GM21515 (cell line): ENCODE data around the gene CD22.
A peak's percentile ranks its signal among the peaks of the same experiment; 100 is the strongest.

ENCODE experiments used
- ATAC-seq: cut with Tn5 transposase; IDR thresholded peaks from one replicate; pipeline ENCODE4 v1.9.1; 2021; ENCODE audit not compliant: unreplicated experiment

CD22 gene

DNA sequence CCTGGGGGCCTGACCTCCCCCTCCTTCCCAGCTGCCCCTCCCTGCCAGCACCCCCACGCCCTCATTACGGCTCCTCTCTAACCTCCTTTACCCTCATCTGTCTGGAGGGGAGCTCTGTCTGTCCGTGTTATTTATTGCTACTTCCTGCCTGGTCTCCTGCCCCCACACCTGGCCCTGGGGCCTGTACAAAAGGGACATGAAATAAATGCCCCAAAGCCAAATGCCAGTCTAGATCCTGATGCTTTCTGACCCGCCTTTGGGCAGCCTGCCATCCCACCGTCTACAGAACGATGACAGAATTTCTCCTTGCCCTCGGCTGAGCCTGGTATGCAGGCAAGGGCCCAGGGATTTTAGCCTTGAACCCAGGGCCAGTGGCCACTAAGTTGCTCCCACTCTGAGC, 15.4 kb upstream of the CD22 start:
- ATAC-seq: no peak

DNA sequence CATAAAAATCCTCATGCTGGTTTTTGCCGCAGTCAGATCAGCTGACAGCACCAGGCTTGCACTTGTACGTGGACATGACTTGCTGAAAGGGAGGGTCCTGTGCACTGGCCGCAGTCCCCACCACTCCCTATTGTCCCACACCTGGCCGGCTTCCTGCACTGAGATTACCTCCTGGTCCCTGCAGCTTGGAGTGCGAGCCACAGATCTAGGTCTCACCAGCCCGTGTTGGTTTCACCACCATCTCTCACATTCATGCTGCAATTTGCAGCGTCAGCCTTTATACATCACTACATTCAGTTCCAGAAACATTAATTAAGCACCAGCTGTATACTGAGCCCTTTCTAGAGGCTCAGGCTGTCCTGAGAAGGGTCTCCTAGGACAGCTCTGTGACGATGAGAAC, 15.0 kb upstream of the CD22 start:
- no peak for ATAC-seq

GRCh38 chr19:35314858-35315470, 14.0 kb upstream of the CD22 start:
- no peak for ATAC-seq

DNA sequence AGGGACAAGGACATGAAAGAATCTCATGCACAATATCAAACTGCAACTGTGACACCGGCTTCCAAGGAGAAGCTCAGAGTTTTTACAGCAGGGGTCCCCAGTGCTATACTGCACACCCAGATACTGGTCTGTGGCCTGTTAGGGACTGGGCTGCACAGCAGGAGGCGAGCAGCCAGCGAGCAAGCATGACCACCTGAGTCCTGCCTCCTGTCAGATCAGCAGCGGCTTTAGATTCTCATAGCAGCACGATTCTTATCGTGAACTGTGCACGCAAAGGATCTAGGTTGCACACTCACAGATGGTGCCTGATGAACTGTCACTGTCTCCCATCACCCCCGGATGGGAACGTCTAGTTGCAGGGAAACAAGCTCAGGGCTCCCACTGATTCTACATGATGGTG, 13.1 kb upstream of the CD22 start:
- no peak for ATAC-seq

- ATAC-seq: no peak
These were observed 12.4 kb upstream of the CD22 start for GRCh38 chr19:35316560-35316959.

- no peak for ATAC-seq
These were observed 11.4 kb upstream of the CD22 start for GRCh38 chr19:35317464-35318043.

DNA sequence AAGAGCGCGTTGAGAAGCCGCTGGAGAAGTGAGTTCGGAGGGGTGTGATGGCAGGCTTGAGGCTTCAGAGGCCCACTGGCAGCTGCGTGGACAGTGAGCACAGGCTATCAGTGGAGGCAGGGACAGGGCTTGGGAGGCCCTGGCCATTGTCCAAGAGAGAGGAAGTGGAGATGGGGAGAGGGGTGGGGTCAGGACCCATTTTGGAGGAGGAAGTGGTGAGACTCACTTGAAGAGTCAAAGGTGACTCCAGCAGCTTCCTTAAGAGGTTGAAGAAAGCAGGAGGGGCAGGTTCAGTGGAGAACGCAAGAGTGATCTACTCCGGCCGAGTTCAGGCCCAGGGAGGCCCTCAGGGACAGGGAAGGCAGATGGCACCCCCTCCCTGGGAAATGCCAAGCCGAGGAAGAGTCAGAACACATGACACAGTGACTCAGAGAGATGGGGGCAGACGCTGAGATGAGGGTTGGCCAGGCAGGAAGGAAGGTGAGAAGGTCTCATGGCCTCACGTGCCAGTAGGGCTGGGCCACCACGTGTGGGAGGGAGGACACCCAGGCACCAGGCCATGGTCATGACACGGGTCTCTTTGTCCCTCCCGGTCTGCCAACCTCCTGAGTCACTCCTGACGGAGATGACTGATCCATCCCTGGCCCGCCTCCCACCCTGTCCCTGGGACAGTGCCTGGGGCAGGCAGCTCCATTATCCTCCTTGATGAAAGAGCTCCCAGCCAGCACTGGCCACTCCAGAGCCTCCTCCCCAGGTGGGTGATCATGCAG, 10.1 kb upstream of the CD22 start:
- ATAC-seq: no peak

- ATAC-seq: no peak
These were observed 8.8 kb upstream of the CD22 start for GRCh38 chr19:35320065-35320713.

DNA sequence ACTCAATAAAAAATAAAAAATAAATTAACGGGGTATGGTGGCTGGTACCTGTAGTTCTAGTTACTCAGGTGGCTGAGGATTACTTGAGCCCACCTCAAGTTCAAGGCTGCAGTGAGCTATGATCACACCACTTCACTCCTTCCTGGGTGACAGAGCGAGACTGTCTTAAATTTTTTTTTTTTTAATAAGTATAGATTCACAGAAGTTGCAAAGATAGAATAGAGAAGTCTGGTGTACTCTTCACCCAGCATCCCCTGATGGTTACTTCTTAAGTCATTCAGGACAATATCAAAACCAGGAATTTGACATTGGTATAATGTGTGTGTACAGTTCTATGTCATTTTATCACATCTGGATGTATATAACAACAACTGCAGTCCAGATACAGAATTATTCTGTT, 7.7 kb upstream of the CD22 start:
- no peak for ATAC-seq

- ATAC-seq: no peak
These were observed 7.0 kb upstream of the CD22 start for GRCh38 chr19:35322014-35322413.

- no peak for ATAC-seq
These were observed 1.3 kb upstream of the CD22 start for GRCh38 chr19:35327642-35328041.

GRCh38 chr19:35329323-35329722, 336 bp downstream of the CD22 start:
- peak; percentile 2 for ATAC-seq

DNA sequence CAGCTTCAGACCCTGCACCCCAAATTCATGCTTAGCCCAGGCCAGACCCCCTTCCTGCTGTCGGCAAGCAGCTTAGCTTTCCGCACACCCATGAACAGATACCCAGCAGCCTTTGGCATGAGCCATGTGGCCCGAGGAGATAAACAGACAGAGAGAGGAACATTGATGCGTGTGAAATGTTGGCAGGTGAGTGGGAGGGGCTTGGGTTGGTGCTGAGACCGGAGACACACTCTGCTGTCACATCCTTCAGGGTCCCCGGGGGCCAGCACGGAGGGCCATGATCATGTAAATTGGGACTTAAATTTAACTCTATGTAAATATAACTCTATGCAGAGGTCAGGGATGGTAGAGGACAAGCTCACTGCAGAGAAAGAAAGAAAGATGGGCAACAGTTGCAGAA, 1.5 kb downstream of the CD22 start:
- ATAC-seq: peak; percentile 40

DNA sequence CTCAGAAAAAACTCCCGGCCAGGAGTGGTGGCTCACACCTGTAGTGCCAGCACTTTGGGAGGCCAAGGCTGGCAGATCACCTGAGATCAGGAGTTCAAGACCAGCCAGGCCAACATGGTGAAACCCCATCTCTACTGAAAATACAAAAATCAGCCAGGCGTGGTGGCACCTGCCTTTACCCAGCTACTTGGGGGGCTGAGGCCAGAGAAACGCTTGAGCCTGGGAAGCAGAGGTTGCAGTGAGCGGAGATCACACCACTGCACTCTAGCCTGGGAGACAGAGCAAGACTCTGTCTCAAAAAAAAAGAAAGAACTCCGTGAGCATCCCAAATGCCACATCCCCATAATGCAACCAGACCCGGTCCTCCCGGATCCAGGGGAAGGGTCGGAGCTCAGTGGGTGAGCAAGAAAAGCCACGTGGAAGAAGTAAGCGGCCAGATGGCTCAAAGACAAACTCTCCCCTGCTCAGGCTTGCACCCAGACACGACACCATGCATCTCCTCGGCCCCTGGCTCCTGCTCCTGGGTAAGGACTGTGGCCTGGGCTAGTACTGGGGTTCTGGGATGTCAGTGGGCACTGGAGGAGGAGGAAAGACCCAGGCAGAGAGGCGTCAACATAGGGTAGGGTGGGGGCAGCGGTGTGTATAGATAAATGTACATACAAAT, 2.7 kb downstream of the CD22 start:
- no peak for ATAC-seq

- no peak for ATAC-seq
These were observed 3.8 kb downstream of the CD22 start for GRCh38 chr19:35332817-35333216.

DNA sequence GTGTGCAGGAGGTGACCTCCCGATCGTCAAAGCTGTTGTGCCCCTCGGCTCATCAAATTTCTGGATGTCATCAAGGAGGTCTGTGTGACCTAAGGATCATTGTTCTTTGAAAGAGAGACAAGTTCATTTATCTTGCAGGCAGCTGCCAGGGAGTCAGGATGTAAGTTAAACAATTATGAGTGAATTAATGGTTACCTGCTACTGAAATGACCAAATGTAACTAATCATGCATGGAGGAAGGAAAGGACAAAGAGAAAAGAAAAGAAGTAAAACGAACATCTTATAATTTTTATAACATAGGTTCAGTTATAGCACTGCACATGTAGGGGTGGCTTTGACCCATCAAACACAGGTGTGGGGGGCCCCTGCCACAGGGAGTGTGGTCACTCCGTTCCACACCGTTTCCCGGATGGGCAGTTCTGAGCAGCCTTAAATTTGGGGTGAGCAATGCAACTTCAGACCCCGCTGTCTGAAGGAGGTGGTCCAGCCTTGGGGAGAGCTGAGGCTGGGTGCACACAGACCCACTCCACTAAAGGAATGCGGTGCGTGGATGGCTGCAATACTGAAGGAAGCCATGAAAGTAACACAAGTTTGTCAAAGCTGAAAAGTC, 5.3 kb downstream of the CD22 start:
- no peak for ATAC-seq

DNA sequence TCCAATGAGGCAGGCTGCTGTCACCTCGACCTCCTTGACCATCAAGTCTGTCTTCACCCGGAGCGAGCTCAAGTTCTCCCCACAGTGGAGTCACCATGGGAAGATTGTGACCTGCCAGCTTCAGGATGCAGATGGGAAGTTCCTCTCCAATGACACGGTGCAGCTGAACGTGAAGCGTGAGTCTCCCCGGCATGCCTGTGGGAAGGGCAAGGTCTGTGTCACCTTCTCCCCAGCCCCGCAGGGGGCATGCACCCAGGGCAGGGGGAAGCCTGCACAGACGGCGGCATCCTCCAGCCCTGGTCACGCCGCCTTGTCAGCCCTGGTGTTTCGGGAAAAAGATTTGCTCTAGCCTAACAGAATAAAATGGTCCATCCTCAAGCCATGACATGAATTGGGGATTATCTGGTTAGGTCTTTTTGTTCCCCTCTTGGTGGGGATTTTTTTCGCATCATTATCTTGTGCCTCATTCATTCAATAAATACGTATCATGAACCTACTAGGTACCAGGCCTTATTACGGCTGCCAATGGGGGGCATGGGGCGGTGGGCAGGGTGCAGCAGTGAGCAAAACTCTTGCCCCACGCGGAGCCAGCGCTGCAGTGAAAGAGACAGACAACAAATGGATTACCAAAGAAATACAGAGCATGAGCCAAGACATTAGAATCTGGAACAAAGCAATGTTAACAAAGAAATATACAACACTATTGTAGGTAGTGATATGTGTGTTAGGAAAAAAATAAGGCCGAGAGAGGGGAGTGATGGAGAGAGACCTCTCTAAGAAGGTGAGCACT, 7.4 kb downstream of the CD22 start:
- ATAC-seq: no peak

DNA sequence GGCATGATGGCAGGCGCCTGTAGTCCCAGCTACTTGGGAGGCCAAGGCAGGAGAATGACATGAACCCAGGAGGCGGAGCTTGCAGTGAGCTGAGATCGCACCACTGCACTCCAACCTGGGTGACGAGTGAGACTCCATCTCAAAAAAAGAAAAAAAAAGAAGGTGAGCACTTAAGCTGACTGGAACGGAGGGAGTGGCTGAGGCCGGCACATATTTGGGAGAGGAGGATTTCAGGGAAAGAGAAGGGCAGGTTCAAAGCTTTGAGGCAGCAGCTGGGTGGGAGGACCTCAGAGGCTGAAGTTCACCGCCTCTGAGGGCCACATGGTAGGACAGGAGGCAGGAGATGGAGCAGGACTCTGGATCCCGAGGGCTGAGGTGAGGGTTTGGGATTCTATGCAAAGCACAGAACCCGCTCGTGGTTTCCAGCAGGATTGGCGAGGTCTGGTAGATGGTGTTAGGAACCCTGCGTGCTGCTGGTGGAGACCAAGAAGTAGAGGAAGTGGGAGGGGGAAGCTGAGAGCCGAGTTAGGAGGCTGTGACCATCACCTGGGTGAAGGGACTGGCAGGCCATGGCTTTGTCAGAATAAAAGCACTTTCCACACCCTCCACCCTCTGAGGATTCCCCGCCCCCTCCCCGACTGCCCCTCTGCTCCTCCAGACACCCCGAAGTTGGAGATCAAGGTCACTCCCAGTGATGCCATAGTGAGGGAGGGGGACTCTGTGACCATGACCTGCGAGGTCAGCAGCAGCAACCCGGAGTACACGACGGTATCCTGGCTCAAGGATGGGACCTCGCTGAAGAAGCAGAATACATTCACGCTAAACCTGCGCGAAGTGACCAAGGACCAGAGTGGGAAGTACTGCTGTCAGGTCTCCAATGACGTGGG, 8.4 kb downstream of the CD22 start:
- ATAC-seq: no peak

DNA sequence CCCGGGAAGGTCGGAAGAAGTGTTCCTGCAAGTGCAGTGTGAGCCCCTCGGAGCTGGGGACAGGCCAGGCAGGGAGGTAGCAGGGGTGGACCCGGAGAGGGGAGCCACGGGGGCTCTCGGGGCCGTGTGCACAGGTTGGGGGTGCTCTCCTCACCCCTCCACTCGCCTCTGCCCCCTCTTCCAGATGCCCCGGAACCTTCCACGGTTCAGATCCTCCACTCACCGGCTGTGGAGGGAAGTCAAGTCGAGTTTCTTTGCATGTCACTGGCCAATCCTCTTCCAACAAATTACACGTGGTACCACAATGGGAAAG, 9.0 kb downstream of the CD22 start:
- ATAC-seq: no peak
